Measurements from ENCODE around the gene GCSAM. TPM values are rescaled to one million over a fixed set of nuclear protein-coding genes. Genes with fewer than 3 reads are reported as not detected.

The GCSAM gene
- total RNA-seq, 2 donors from 2014 or later, result 1.4 TPM; not detected in 1

GRCh38 chr3:112123548-112123947 is 9.5 kb downstream of the GCSAM start:
- DNase-seq (ENCODE audit: low spot score), result no peak
- TF ChIP-seq POLR2A (IDR thresholded peaks at IDR 0.05) (no peak), CTCF (IDR thresholded peaks at IDR 0.05) (no peak), POLR2AphosphoS5 (IDR thresholded peaks at IDR 0.05) (no peak)
- Histone ChIP-seq H3K4me3 (no peak overlapping the region), H3K36me3 (no peaks in the 10 kb centered on the region), H3K27ac (no peak overlapping the region), H3K27me3 (replicated peaks; ENCODE audit: insufficient read depth) (no peaks in the 10 kb centered on the region), H3K4me1 (replicated peaks) (no peaks in the 10 kb centered on the region), H3K9me3 (no peaks in the 10 kb centered on the region)
- intact Hi-C loops (cut with DNase I), result no loop called here
- 93% methylated on average over 2 of the region's 2 CpGs for WGBS

GRCh38 chr3:112122870-112123269 is 10.2 kb downstream of the GCSAM start:
- no peak overlapping the region for H3K27ac ChIP-seq
- H3K4me1 ChIP-seq (replicated peaks), result no peaks in the 10 kb centered on the region
- intact Hi-C loops (cut with DNase I), result no loop called here
- no peak overlapping the region for H3K4me3 ChIP-seq
- TF ChIP-seq POLR2A (IDR thresholded peaks at IDR 0.05) (no peak), POLR2AphosphoS5 (IDR thresholded peaks at IDR 0.05) (no peak), CTCF (IDR thresholded peaks at IDR 0.05) (no peak)
- H3K36me3 ChIP-seq, result no peaks in the 10 kb centered on the region
- no peaks in the 10 kb centered on the region for H3K27me3 ChIP-seq (replicated peaks; ENCODE audit: insufficient read depth)
- DNase-seq (ENCODE audit: low spot score), result no peak
- no peaks in the 10 kb centered on the region for H3K9me3 ChIP-seq

GRCh38 chr3:112121577-112122547 is 11.2 kb downstream of the GCSAM start:
- WGBS, result 89% methylated on average over 2 of the region's 2 CpGs

GRCh38 chr3:112119962-112120836 is 12.8 kb downstream of the GCSAM start:
- no peaks in the 10 kb centered on the region for H3K4me1 ChIP-seq (replicated peaks)
- DNase-seq (ENCODE audit: low spot score), result no peak
- intact Hi-C loops (cut with DNase I), result loop anchor here (10.0 kb wide), 1 partner anchor 415 kb away; no protein-coding TSS in a partner anchor
- TF ChIP-seq CTCF (IDR thresholded peaks at IDR 0.05), result no peak
- TF ChIP-seq POLR2A (IDR thresholded peaks at IDR 0.05), result no peak
- TF ChIP-seq POLR2AphosphoS5 (IDR thresholded peaks at IDR 0.05), result no peak
- WGBS, result 85% methylated on average over 9 of the region's 9 CpGs
- H3K4me3 ChIP-seq, result no peak overlapping the region
- H3K36me3 ChIP-seq, result no peaks in the 10 kb centered on the region
- no peaks in the 10 kb centered on the region for H3K9me3 ChIP-seq
- no peak overlapping the region for H3K27ac ChIP-seq
- H3K27me3 ChIP-seq (replicated peaks; ENCODE audit: insufficient read depth), result no peaks in the 10 kb centered on the region

More at GRCh38 chr3:112121577-112122547, 11.2 kb downstream of the GCSAM start:
- no peak overlapping the region for H3K4me3 ChIP-seq
- H3K27me3 ChIP-seq (replicated peaks; ENCODE audit: insufficient read depth), result no peaks in the 10 kb centered on the region
- no peaks in the 10 kb centered on the region for H3K4me1 ChIP-seq (replicated peaks)
- no peaks in the 10 kb centered on the region for H3K9me3 ChIP-seq
- no peaks in the 10 kb centered on the region for H3K36me3 ChIP-seq
- DNase-seq (ENCODE audit: low spot score), result no peak
- intact Hi-C loops (cut with DNase I), result no loop called here
- no peak overlapping the region for H3K27ac ChIP-seq
- TF ChIP-seq CTCF (IDR thresholded peaks at IDR 0.05), result no peak
